GM19395 (cell line): ENCODE data around the gene AMPD2.

Experiments used
- ATAC-seq: cut with Tn5 transposase; IDR thresholded peaks from one replicate; pipeline ENCODE4 v1.9.1; 2021; ENCODE audit warnings: mild to moderate bottlenecking, moderate library complexity; ENCODE audit not compliant: unreplicated experiment

Gene AMPD2

DNA sequence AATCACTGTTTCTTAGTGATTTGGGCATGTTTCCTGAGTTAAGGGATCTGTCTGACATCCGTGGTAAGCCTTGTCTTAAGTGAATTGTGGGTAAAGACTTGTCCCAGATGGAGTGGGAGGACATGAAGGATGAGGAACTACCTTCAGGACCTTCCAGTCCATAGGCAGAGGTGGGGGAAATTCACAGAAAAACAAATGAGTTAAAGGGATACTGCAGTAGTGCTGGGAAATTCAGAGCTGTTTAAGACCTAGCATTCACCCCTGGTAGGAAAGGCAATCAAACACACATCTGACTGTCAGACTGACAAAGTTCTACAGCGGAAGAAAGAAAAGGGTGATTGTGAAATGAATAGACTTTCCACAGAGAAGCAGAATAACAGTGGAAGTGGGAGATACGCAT is 3.2 kb upstream of the AMPD2 start:
- ATAC-seq: no peak

DNA sequence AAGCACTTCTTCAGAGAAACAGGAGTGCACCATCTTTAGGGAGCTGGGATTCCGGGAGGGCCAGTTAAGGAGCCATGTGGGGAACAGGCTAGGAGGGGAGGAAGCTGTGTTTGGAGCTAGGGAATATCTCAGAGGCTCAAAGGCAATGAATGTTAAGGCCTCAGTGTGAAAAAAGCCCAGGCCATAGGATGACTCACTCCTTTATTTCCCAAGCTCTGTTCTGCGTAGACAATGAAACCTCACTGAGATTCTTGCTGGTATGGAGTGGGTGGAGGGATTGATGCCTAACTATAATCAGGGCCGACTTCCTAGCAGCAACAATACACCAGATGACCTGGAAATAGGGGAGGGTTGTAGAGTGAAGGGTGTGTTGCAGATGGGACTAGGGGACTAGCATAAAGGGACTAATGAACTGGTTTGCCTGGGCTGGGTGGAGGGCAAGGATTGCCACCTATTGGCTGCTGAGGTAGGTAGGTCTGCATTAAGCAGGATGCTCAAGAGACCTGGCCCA is 2.3 kb upstream of the AMPD2 start:
- no peak for ATAC-seq

DNA sequence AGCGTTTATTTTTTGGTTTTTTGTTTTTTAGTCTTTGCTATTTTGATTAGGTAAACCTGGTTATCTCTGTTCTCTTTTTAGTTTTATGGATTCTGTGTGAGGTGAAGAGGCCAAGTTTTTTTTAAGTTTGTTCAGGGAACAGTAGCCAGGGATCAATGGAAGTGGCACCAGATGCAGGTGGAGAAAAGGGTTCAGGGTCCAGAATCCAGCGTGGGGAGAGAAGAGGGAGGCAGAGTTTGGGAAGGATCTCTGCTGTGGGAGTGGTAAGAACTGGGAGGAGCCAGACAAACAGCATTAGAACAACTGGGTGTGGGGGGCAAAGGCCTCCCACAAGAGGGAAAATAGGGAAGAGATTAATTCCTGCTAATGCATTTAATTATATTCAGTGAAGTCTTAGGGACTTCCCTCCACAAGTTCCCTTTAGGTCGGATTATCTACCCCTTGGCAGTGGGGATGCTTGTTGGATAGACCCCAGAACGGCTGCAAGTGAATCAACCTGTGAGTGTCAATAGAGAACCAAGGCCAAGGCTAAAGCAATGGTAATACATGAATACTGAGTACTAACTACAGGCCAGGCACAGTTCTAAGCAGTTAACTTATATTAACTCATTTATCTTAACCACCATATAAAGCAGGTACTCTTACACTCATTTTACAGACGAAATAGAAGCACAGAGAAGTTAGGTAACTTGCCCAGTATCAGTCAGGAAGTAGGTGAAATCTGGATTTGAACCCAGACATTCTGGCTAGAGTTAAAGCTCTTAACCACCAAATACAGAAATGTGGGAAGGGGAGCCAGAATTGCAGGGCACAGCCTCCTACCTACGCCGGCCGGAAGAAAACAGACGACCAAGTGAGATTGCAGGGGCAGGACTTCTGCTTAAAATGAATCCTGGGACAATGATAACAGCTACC is 719 bp upstream of the AMPD2 start:
- no peak for ATAC-seq

DNA sequence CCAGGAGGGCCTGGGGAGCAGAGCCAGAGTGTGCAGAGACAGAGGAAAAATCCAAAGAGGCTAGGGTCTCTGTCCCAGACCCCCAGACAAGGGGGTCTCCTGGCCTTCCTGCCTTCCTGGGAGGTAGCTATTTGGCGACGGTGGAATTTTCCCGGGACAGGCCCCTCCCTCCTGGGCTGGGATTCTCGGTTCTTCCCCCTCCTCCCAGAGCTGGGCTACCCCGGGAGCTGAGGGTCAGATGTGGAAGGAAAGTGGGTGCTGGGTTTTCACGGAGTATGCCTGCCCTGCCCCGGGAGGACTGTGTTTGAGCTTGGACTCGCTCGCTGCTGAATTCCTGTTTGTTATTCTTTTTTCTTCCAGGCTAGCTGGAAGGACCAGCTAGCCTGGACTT is 759 bp downstream of the AMPD2 start:
- no peak for ATAC-seq

DNA sequence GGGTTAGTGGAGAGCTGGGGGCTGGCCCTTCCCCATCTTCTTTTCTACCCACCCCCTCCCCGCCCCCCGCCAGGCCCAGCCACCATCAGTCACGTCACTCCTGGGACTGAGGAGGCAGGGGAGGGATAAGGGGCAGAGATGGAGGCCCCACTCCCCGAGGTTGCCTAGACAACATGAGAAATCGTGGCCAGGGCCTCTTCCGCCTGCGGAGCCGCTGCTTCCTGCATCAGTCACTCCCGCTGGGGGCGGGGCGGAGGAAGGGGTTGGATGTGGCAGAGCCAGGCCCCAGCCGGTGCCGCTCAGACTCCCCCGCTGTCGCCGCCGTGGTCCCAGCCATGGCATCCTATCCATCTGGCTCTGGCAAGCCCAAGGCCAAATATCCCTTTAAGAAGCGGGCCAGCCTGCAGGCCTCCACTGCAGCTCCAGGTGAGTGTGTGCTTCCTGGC is 1.2 kb downstream of the AMPD2 start:
- ATAC-seq: peak; percentile 77

DNA sequence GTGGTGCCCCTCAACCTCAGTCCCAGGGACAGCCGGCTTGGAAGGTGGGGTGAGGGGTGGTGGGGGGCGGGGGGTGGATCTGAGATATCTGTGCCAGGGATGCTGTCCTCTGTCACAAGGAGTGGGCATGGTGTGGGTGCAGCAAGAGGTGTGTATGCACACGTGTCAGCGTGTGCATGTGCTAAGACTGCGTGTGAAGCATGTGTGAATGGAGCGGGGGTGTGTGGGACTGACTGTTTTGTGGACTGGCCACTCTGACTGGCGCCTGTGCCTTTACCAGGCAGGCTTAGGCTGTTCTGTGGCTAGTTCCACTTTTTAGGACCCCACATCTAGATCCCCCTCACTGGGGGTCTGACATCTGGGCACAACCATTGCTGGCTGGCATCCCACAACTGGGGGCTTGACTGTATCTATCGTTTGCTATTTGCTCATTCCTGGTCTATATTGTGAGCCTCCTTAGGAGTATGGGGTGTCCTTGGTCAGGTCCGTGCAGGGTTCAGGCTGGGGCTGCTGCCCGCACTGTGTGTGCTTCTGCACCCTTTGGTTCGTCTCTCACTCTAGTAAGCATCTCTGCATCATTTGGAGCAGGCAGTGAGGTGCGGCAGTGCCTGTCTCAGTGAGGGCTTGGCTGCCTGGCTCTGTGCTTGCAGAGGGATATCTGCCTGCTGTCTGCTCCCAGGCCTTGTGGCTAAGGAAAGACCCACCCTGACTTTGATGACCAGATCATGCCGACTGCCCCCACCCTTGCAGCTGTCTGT is 1.9 kb downstream of the AMPD2 start:
- ATAC-seq: no peak

DNA sequence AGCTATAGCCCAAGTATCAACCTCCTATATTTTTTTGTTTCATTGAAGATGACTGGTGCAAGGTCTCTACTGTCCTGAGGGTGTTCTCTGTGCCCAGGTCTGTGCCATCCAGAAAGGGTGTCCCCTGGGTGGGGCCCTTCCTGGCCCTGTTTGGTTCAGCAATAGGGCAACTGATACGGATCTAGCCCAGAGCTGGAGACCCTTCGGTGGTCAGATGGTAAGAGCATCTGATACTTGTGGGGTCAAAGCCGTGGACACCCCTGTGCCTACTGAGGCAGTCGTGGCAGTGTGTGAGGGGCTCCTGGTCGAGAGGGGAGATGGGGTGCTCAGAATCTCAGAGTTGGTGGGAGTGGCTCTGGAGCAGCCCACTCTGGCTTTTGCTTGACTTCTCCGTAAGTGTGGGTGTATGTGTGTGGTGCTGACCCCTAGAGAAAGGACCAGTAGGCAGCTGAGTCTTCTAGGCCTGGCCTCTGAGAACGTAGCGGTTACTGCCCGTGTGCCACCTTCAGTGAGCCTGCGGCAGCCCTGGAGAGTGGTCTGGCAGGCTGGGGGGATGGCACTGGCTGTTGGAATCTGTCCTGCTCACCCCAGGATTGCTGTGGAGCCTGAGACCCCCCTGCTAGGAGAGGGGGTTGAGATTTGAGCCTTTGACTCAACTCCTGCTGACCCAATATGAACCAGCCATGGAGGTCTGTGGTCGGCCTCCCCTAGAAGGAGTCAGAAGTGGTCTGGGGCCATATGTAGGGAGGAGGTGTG is 2.7 kb downstream of the AMPD2 start:
- ATAC-seq: no peak

DNA sequence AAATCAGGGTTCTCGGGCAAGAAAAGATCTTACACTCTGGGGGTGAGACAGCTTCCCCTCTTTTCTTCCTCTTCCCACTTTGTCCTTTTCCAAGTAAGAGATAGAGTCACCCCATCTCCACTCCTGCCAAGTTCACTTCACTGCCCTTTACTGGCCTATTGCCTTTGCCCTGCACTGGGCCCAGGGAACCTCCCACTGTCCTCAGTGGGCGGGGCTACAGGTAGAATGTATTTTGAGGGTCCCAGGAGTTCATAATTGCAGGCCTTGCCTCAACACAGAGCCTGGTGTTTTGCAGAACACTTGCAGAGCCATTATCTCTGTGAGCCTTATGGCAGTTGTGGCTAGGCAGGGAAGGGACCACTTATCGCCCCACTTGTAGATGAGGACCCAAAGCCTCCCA is 3.3 kb downstream of the AMPD2 start:
- ATAC-seq: no peak

DNA sequence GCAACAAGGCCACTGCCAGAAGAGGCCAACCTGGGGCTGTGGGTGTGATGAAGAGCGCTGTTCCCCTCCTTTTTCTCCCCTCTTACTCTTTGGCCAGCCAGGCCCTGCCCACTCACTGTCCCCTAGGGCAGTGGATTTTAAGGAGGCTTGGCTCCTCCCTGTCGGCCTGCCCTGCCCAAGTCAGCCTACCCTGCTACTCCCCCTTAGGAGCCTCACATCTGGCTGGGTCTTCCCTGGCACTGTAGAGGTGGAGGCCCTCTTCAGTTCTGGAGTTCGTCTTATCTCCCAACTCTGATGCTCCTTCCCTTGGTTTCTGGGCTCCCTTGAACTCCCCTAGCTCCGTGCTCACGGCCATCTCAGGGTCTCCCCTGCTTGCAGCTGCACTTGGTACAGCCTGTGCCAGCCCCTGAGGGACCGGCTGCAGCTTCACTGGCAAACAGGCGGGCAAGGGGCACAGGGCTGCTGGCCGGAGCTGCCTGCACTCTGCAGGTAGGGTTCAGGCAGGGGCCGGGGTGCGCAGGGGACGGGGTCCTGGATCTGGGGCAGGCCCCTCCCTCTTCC is 4.0 kb downstream of the AMPD2 start:
- no peak for ATAC-seq

DNA sequence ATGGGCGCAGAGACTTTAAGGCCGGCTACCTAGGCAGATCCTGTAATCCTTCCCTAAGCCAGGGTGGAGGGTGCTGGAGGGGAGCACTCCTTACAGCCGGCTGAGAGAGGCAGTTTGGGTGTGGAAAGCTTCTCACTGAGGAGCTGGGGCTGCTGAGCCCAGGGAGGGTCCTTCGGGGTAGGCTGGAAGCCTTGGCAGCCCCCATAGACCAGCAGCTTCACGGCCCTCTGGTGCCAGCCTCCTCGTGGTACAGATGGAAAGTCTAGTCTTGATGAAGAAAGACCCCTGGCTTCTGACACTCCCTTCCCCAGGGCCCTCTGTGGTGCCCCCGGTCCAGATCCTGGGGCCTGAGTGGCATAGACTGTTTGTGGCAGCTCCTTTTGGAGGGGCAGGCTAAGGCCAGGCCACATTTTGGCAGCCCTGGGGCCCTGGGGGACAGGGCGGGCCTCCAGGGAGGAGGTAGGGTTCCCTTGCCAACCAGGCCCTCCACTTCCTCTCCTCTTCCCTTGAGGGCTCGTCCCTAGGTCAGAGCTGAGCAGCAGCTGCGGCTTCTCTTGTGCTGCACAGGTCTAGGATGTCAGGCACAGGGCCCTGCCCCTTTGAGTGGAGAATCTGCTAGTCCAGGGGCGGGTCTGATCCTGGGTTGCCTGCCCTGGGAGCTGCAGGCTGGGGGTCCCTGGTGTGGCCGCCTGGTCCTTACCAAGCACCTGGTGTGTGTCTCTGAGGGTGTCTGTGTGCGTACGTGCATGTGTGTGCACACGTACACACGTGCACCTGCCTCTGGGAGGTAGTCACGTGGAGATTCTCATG is 4.8 kb downstream of the AMPD2 start:
- ATAC-seq: no peak

DNA sequence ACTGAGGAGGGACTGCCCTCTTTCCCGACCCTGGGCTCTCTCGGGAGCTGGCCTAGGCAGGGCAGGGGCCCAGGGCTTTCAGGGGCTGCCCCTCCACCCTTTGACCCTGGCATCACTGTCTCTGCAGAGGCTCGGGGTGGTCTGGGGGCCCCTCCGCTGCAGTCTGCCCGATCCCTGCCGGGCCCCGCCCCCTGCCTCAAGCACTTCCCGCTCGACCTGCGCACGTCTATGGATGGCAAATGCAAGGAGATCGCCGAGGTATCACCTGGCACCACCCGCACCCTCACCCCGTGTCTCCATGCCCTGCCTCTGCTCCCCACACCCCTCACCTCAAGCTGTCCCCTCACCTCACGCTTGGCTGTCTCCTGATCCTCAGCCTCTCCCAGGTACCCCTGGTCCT is 5.5 kb downstream of the AMPD2 start:
- ATAC-seq: no peak

DNA sequence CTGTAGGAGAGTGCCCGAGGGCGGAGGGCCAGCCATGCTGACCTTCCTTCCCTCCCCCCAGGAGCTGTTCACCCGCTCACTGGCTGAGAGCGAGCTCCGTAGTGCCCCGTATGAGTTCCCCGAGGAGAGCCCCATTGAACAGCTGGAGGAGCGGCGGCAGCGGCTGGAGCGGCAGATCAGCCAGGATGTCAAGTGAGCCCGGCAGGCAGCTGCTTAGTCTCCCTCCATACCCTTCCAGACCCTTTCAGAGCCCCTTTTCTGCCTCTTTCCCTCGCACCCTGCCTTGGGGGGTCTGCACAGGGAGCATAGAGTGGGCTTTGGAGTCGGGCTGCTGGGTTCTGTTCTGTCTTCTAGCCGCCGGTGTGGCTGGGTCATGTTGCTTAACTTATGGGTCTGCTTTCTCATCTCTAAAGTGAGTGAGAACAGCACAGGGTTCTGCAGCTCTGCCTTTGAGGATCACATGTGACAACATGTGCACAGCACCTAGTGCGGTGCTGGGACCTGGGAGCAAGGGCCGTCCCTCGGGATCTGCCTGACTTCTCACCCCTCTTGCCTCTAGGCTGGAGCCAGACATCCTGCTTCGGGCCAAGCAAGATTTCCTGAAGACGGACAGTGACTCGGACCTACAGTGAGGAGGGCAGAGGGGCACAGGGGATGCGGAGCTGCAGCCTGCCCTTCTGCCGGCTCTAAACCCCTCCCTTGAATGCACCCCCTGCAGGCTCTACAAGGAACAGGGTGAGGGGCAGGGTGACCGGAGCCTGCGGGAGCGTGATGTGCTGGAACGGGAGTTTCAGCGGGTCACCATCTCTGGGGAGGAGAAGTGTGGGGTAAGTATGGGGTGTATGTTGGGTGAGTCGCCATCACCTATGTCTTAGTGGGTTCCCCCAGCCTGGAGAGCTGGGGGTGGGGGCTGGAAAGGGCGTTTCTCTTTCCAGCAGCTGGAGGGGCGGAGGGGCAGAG is 6.2 kb downstream of the AMPD2 start:
- no peak for ATAC-seq

DNA sequence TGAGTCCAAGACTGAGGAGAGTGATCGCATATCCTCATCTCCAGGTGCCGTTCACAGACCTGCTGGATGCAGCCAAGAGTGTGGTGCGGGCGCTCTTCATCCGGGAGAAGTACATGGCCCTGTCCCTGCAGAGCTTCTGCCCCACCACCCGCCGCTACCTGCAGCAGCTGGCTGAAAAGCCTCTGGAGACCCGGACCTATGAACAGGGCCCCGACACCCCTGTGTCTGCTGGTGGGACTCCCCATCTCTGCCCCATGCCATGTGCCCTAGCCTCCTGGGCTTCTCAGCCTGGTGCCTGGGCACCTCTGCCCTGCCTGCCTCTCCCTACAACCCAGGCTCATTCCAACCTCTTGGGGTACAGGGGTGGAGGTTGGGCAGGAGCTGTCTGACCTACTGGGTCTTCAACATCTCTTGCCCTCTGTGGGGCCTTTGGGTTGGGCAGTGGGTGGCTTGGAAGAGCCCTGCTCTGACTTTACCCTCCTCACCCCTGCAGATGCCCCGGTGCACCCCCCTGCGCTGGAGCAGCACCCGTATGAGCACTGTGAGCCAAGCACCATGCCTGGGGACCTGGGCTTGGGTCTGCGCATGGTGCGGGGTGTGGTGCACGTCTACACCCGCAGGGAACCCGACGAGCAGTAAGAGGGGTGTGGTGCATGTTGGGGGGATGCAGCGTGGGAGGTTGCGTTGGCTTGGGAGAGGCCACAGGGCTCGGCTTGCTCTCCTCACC is 7.2 kb downstream of the AMPD2 start:
- no peak for ATAC-seq

DNA sequence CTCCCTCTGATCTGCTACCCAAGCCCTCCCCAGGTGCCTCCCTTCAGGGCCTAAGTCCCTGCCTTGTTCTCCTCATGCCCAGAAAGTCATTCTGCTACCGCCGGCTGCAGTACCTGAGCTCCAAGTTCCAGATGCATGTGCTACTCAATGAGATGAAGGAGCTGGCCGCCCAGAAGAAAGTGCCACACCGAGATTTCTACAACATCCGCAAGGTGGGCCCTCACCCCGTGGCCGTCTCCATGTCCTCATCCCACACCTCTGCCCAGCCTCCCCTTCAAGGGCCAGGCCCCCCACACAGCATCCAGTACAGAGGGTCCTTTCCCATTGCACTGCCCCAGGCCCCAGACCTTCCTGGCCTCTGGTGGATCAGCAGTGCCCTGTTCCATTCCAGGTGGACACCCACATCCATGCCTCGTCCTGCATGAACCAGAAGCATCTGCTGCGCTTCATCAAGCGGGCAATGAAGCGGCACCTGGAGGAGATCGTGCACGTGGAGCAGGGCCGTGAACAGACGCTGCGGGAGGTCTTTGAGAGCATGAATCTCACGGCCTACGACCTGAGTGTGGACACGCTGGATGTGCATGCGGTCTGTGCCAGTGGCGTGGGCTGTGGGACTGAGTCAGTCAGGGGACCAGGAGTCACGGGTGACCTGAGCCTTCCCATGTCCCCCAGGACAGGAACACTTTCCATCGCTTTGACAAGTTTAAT is 8.2 kb downstream of the AMPD2 start:
- ATAC-seq: no peak

DNA sequence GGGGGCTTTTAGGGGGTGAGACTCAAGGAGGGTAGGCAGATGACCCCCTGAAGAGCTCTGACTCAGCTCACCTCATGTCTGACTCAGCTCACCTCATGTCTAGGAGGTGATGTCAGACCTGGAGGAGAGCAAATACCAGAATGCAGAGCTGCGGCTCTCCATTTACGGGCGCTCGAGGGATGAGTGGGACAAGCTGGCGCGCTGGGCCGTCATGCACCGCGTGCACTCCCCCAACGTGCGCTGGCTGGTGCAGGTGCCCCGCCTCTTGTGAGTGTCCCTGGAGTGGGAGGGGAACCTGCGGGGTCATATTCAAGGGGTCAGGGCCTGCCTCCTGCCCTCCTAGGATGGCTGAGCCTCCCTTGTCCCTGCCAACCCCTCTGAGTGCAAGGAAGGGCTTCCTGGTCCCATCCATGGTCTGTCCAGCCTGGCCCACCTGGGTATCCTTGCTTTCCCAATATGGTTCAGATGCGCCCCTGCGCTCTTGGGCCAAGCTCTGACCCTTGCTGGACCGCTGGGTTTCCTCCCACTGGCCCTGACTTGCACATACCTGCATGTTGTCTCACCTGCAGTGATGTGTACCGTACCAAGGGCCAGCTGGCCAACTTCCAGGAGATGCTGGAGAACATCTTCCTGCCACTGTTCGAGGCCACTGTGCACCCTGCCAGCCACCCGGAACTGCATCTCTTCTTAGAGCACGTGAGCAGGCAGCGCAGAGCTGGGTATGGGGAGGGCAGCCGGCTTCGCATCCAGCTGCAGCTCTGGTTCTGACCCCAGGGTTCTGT is 9.1 kb downstream of the AMPD2 start:
- ATAC-seq: no peak

DNA sequence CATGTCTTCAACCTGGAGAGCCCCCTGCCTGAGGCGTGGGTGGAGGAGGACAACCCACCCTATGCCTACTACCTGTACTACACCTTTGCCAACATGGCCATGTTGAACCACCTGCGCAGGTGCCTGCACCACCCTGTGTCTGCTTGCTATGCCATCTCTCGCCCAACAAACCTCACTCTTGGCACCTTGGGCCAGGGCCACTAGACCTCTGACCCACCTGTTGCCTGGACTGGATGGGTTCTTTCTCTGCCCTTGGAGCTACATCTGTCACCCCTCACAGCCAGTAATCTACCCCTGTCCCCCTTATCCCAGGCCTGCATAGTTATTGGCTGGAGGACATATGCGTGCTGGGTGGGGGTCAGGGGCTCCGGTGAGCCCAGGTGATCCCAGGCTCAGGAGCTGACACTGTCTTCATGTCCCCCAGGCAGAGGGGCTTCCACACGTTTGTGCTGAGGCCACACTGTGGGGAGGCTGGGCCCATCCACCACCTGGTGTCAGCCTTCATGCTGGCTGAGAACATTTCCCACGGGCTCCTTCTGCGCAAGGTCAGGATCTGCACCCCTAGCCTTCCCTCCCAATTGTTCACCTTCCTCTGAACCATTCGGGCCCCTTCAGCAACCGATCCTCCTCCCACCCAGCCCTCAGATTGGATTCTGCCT is 9.9 kb downstream of the AMPD2 start:
- no peak for ATAC-seq
